Body of pancreas (tissue), 4 donors: ENCODE data around the gene SERPINA6.

Experiments
- POLR2A ChIP-seq, 3 donors: fragments of 450-650 bp; IDR thresholded peaks; one replicate each; pipeline ENCODE4 v1.6.1; 2016; ENCODE audit warnings: antibody characterized with exemption in 3 of 3, mild to moderate bottlenecking in 2 of 3
- TF ChIP-seq, protein P1 (sequence below), 7 experiments: fragments of 450-650 bp in 4 of 7; fragments of 200-600 bp in 3 of 7; sonication (generic) in 3 of 7; IDR thresholded peaks; one replicate each; pipeline ENCODE4 v1.5.1; 2016 to 2019; ENCODE audit warnings: antibody characterized with exemption in 7 of 7

DNA sequence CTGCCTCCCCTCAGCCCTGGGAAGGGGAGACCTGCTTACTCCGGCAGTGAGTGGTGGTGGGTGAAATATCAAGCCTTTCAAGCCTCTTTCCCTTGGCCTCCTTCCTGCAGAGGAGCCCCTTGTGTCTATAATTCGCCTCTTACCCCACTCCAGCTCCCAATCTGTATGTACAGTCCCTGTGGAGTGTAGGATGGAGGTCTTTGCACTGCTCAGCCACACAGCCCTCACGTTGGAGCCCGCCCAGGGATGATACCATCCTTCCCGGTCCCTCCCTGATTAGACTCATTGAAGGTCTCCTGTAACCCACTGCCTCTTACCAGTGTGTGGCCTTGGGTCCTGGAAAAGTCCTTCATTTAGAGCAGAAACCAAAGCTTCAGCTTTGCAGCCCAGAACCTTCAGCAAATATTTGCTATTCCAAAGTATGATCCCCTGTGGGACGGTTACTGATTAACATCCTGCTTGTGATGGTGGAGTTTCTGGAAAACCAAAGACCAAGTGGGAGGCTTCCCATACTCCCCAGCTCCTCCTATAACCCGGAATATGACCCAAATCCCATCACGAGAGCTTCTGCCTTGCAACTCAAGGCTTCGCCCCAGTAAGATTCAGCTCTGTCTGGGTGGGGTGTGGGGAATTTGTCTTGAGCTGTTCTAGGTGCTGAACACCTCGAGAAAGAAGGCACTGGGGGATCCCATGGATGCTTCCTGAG, 30.1 kb downstream of the SERPINA6 start, which contains the start of gene SERPINA10:
- TF ChIP-seq, protein P1, sequence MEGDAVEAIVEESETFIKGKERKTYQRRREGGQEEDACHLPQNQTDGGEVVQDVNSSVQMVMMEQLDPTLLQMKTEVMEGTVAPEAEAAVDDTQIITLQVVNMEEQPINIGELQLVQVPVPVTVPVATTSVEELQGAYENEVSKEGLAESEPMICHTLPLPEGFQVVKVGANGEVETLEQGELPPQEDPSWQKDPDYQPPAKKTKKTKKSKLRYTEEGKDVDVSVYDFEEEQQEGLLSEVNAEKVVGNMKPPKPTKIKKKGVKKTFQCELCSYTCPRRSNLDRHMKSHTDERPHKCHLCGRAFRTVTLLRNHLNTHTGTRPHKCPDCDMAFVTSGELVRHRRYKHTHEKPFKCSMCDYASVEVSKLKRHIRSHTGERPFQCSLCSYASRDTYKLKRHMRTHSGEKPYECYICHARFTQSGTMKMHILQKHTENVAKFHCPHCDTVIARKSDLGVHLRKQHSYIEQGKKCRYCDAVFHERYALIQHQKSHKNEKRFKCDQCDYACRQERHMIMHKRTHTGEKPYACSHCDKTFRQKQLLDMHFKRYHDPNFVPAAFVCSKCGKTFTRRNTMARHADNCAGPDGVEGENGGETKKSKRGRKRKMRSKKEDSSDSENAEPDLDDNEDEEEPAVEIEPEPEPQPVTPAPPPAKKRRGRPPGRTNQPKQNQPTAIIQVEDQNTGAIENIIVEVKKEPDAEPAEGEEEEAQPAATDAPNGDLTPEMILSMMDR (IDR thresholded peaks at IDR 0.05), result no peak
- TF ChIP-seq POLR2A (IDR thresholded peaks at IDR 0.05), result no peak
